Activated CD8-positive, alpha-beta T cell treated with anti-CD3 and anti-CD28 coated beads for 36 hours (primary cell): ENCODE results near the gene CHRDL1. TPM values are rescaled to one million over a fixed set of nuclear protein-coding genes. Genes with fewer than 3 reads are reported as not detected.

ENCODE experiments used
- ATAC-seq: fragments of 200-7000 bp; cut with Tn5 transposase; one replicate; pipeline ENCODE4 v1.10.0; 2021; ENCODE audit warnings: mild to moderate bottlenecking, moderate library complexity
- CTCF ChIA-PET: fragments of 350-600 bp; sonication (Branson Sonifier 250); formaldehyde crosslinking; loops from one replicate; lab custom pipeline; 2021; ENCODE audit warnings: antibody characterized with exemption; lab: Charles Lee
- POLR2A ChIA-PET: fragments of 350-600 bp; sonication (Branson Sonifier 250); formaldehyde crosslinking; loops from one replicate; lab custom pipeline; 2021; ENCODE audit warnings: antibody characterized with exemption; lab: Charles Lee
- DNase-seq: peaks from one replicate; pipeline ENCODE4 v3.0.0-alpha.2; 2020
- H3K27ac Mint-ChIP-seq: one replicate; pipeline ENCODE4 v1.8.0; 2021; ENCODE audit warnings: mild to moderate bottlenecking, mixed read lengths
- H3K27me3 Mint-ChIP-seq: one replicate; pipeline ENCODE4 v1.8.0; 2021; ENCODE audit warnings: mixed read lengths
- H3K36me3 Mint-ChIP-seq: one replicate; pipeline ENCODE4 v1.8.0; 2021; ENCODE audit warnings: low read depth, mixed read lengths
- H3K4me1 Mint-ChIP-seq: one replicate; pipeline ENCODE4 v1.8.0; 2021; ENCODE audit warnings: low read depth, mixed read lengths
- H3K4me3 Mint-ChIP-seq: one replicate; pipeline ENCODE4 v1.8.0; 2021; ENCODE audit warnings: mild to moderate bottlenecking, moderate library complexity, mixed read lengths
- H3K9me3 Mint-ChIP-seq: one replicate; pipeline ENCODE4 v1.8.0; 2021; ENCODE audit warnings: mixed read lengths
- intact Hi-C: fragments of 100-400 bp; cut with micrococcal nuclease; formaldehyde crosslinking; loops from one replicate; pipeline ENCODE4 v1.10.0; 2022
- total RNA-seq, 2 experiments: library from RNA; stranded (reverse); gene quantifications; one replicate each; pipeline ENCODE4 v1.2.3, GENCODE V29; 2021
- TF ChIP-seq, protein P1 (sequence below): fragments of 200-600 bp; IDR thresholded peaks from one replicate; pipeline ENCODE4 v1.8.0; 2022; ENCODE audit warnings: antibody characterized with exemption, mild to moderate bottlenecking

The CHRDL1 gene
- total RNA-seq, 2 experiments from 2014 or later: not detected

- Mint-ChIP-seq H3K4me1 (no peaks in the 10 kb centered on the region), H3K27me3 (no peaks in the 10 kb centered on the region), H3K9me3 (no peaks in the 10 kb centered on the region), H3K27ac (no peak overlapping the region), H3K4me3 (no peak overlapping the region), H3K36me3 (no peaks in the 10 kb centered on the region)
- intact Hi-C loops: no loop called here
- ATAC-seq: no peak
- DNase-seq: no peak
- TF ChIP-seq, protein P1, sequence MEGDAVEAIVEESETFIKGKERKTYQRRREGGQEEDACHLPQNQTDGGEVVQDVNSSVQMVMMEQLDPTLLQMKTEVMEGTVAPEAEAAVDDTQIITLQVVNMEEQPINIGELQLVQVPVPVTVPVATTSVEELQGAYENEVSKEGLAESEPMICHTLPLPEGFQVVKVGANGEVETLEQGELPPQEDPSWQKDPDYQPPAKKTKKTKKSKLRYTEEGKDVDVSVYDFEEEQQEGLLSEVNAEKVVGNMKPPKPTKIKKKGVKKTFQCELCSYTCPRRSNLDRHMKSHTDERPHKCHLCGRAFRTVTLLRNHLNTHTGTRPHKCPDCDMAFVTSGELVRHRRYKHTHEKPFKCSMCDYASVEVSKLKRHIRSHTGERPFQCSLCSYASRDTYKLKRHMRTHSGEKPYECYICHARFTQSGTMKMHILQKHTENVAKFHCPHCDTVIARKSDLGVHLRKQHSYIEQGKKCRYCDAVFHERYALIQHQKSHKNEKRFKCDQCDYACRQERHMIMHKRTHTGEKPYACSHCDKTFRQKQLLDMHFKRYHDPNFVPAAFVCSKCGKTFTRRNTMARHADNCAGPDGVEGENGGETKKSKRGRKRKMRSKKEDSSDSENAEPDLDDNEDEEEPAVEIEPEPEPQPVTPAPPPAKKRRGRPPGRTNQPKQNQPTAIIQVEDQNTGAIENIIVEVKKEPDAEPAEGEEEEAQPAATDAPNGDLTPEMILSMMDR: no peak
- POLR2A ChIA-PET: no interaction called here
- CTCF ChIA-PET: no interaction called here
Measured at GRCh38 chrX:110706446-110706845, 89.2 kb downstream of the CHRDL1 start.

DNA sequence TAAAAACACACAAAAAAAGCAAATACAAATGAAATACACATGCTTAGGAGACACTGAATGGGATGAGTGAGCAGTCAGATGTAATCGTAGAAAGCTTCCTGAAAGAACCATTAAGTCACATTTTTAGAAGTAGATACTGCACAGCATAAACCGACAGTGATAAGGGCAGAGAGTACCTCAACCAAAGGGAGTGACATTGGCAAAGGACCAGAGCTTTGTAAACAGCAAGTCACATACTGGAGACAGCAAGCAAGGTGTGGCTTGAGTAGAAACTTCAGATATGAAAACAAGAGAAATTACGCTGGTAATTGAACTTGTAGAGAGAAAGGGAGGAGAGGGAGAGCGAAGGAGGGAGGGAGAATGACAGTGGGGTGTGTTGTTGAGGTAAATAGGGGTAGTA, 92.0 kb downstream of the CHRDL1 start:
- no peak overlapping the region for H3K4me3 Mint-ChIP-seq
- ATAC-seq: no peak

DNA sequence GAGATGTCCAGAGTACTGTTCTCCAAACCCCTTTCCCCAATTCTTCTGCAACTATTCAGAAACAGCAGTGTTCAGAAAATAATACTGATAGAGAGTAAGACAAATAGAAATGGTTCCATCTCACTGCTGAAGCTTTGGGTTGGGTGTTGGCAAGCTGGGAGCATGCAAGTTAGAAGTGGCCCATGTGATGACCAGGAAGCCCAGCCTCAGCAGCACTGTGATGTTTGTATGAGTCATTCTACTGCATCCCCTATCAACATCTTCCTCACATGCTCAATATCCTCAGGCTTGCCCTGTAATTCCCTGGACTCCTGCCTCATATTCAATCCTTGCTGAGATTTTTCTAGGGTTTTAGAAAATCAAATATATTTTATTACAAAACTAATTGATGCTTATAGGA, 96.5 kb downstream of the CHRDL1 start:
- Mint-ChIP-seq H3K4me3 (no peak overlapping the region), H3K36me3 (no peaks in the 10 kb centered on the region), H3K9me3 (no peaks in the 10 kb centered on the region), H3K27me3 (no peaks in the 10 kb centered on the region), H3K27ac (no peak overlapping the region), H3K4me1 (peaks cover 5% of the 10 kb centered on the region)
- TF ChIP-seq, protein P1: no peak
- DNase-seq: no peak
- ChIA-PET CTCF (no interaction called here), POLR2A (no interaction called here)
- ATAC-seq: no peak
- intact Hi-C loops: no loop called here

More for the DNA sequence above, 92.0 kb downstream of the CHRDL1 start:
- TF ChIP-seq, protein P1: no peak
- H3K27ac Mint-ChIP-seq: no peak overlapping the region
- ChIA-PET CTCF (no interaction called here), POLR2A (no interaction called here)
- DNase-seq: no peak
- intact Hi-C loops: no loop called here
- H3K4me1 Mint-ChIP-seq: no peaks in the 10 kb centered on the region
- no peaks in the 10 kb centered on the region for H3K27me3 Mint-ChIP-seq
- no peaks in the 10 kb centered on the region for H3K9me3 Mint-ChIP-seq
- no peaks in the 10 kb centered on the region for H3K36me3 Mint-ChIP-seq

DNA sequence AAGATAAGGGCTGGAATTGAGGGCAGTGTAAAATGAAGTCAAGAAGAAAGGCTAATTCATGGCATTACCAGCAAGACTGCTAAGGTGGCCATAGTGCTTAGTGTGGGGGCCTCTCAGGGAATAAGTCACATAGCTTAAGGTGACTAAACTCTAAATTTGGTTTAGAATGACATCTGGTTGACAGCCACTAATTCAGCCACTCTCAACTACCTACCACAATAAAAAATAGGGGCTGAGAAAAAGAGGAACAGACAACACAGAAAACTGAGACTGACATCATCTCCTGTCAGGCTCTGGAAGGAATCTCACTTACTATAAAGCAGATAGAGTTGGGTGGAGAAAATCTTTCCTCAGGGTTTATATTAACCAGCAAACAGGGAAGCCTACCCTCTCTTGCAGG, 96.9 kb downstream of the CHRDL1 start:
- TF ChIP-seq, protein P1: no peak
- DNase-seq (no peak), ATAC-seq (no peak)
- Mint-ChIP-seq H3K4me1 (peaks cover 5% of the 10 kb centered on the region), H3K27ac (no peak overlapping the region), H3K9me3 (no peaks in the 10 kb centered on the region), H3K4me3 (no peak overlapping the region), H3K27me3 (no peaks in the 10 kb centered on the region), H3K36me3 (no peaks in the 10 kb centered on the region)
- POLR2A ChIA-PET: no interaction called here
- CTCF ChIA-PET: no interaction called here
- intact Hi-C loops: no loop called here

DNA sequence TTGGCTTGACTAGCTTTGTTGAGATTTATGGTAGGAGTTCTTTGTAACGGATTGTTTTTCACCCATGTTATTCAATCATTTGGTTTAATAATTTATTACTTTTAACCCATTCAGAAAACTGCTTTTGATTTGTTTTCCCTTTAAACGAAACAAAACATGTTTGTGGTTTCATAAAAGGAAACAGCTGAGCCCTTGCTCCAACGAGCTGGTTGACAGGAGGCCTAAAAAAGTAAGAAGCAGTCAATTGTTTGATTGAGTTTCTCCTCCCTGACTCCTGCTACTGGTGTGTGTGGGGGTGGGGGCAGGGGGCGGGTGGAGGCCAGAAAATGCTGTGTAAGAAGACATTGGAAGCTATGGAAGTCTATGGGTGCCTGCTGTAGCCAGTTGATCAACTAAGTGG, 102.8 kb downstream of the CHRDL1 start:
- no peaks in the 10 kb centered on the region for H3K27me3 Mint-ChIP-seq
- ChIA-PET POLR2A (no interaction called here), CTCF (no interaction called here)
- no peak overlapping the region for H3K27ac Mint-ChIP-seq
- no peaks in the 10 kb centered on the region for H3K9me3 Mint-ChIP-seq
- H3K36me3 Mint-ChIP-seq: no peaks in the 10 kb centered on the region
- ATAC-seq (no peak), DNase-seq (no peak)
- intact Hi-C loops: no loop called here
- no peak overlapping the region for H3K4me3 Mint-ChIP-seq
- TF ChIP-seq, protein P1: no peak
- peaks cover 5% of the 10 kb centered on the region for H3K4me1 Mint-ChIP-seq
